AG09319 (cell line): ENCODE results near the gene WASHC4.

ENCODE experiments used
- DNase-seq: peaks from one replicate; pipeline ENCODE4 v3.0.0-alpha.2; 2010; ENCODE audit warnings: low read depth; ENCODE audit errors: extremely low read depth
- TF ChIP-seq, protein P1 (sequence below): IDR thresholded peaks from 2 replicates; pipeline ENCODE4 v1.5.1; 2011; ENCODE audit warnings: low read depth, mild to moderate bottlenecking, inconsistent platforms, low read length, moderate library complexity

The WASHC4 gene

DNA sequence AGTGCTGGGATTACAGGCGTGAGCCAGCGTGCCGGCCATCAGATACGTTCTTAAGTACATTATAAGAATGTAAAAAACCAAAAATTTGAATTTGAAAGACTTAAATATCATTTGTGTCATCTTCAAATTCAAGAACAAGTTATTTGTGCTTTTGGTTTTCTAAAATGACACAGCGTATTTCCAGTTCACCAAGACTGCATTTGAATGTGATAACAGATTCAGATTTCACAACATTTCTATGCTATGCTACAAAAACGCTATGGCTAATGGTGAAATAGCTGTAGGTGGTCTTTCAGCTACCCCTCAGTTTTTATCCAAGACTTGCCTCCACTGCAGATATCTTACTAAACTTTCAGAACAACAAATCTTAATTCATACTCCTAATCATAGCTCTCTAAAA, 81.8 kb downstream of the WASHC4 start:
- no peak for DNase-seq

DNA sequence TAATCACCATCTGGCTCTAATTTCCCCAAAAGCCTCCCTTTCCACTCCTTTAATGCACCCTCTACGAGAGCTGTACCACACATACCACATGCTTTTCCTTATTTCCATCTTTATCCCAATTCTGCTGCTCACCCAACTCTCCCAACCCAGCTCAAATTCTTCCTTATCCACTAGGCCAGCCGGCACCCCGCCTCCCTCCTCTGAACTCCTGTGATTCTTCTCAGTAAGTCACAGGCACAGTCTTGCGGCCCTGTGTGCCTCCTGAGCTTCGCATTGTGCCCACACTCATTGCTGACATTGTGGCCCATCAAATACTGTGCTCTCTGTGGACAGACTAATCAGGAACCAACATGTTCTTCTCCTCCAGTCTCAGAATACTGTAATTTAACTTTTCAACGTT, 83.0 kb downstream of the WASHC4 start:
- TF ChIP-seq, protein P1, sequence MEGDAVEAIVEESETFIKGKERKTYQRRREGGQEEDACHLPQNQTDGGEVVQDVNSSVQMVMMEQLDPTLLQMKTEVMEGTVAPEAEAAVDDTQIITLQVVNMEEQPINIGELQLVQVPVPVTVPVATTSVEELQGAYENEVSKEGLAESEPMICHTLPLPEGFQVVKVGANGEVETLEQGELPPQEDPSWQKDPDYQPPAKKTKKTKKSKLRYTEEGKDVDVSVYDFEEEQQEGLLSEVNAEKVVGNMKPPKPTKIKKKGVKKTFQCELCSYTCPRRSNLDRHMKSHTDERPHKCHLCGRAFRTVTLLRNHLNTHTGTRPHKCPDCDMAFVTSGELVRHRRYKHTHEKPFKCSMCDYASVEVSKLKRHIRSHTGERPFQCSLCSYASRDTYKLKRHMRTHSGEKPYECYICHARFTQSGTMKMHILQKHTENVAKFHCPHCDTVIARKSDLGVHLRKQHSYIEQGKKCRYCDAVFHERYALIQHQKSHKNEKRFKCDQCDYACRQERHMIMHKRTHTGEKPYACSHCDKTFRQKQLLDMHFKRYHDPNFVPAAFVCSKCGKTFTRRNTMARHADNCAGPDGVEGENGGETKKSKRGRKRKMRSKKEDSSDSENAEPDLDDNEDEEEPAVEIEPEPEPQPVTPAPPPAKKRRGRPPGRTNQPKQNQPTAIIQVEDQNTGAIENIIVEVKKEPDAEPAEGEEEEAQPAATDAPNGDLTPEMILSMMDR = no peak
- DNase-seq = no peak

More for the DNA sequence above, 81.8 kb downstream of the WASHC4 start:
- TF ChIP-seq, protein P1 = no peak

DNA sequence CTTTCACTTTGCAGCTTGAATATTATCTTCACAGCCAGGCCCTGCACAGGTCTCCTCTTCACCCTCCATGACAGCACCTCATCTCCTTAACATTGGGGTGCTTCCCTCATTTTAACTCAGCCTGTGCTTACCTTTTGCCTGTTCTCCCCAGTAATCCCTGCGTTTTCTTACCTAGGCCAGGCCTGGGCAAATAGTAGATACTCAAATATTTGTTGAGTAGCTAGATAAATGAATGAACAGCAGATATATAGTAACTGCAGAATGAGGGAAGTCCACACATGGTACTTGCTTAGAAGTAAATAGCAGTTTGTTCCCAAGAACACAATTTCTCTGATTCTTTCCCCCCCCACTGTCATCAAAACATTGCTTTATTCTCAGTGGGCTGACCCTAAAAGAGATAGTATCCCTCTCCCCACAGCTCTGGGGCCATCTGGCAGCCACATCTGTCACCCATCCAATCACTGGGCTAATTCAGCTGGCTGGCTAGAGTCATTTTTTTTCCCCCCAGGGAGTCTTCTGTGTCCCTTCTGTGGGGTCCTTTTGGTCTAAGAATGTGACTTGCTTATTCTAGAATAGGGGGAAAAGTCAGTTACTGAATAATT, 85.2 kb downstream of the WASHC4 start:
- no peak for DNase-seq
- TF ChIP-seq, protein P1 = no peak

DNA sequence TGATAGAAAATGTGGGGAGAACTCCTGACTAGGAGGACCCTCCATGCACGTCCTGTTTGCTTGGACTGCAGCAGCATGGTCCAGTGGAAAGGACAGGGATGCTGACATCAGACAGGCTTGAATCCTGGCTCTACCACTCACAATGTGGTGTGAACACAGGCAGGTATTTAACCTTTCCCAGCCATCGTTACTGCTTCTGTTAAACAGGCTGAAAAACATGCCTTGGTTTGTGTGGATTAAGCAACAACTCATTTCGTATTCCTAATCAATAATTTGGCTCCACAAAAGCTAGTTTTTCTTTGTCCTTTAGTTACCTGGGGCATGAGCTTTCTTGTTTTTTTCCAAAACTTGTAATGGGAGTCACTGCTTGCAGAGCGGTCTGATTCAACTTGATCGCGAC, 87.4 kb downstream of the WASHC4 start:
- TF ChIP-seq, protein P1 = no peak
- DNase-seq = no peak

DNA sequence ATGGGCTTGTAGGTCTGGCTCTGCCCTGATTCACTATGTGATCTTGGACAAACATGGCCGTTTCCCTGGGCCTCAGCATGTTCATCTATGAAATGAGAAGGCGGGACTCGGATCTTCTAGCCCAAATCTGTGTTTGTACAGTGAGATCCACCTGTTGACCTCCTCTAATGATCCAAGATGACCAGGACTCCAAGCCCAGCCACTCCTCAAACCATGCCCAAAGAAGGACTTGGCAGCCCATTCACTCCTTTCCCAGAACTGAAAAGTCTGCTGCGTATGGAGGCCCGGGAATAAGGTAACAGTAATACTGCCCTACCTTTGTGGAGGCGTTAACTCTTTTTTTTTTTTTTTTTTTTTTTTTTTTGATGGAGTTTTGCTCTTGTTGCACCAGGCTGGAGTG, 88.6 kb downstream of the WASHC4 start:
- no peak for DNase-seq
- TF ChIP-seq, protein P1 = no peak

DNA sequence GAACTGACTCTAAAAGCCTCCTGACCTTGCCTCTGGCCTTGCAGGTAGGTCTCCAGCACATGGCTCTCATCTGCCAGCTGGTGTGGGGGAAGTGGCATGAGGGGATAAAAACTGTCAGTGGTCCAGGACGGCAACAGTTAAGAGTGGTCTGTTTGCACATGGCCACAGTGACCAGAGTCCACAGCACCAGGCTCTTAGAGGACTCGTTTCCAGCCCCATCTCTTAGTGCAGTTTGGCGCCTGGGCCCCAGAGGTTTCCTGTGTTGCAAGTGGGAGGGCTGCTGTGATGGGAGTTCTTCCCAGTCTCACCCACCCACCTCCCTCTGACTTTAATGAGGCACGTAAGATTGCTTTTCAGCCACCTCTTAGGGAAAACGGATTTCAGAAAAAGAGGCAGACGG, 91.4 kb downstream of the WASHC4 start:
- TF ChIP-seq, protein P1 = no peak
- no peak for DNase-seq

DNA sequence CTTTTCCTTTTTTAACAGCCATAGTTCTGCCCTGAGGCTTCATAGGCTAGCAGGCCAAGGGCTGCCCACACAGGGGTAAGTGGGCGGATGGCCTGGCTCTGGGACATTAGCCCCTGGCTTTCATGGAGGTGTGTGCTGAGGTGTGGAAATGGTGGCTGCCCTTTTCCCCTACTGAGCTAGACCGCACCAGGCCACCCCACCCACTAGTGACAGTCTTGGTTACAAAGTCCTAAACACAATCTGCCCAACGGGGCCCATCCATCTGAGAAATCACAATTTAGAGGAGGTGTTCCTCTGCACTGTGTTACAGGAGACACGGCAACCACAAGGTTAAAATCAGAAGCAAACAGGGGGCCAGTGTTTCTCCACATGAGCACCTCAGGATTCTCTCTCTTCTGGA, 92.9 kb downstream of the WASHC4 start:
- DNase-seq = no peak
- TF ChIP-seq, protein P1 = no peak
